ENCODE results near the gene MALT1. TPM values are rescaled to one million over a fixed set of nuclear protein-coding genes. Genes with fewer than 3 reads are reported as not detected.

Gene MALT1
- total RNA-seq, 1 donor from 2014 or later: 22.2 TPM

GRCh38 chr18:58692422-58693185, 21.3 kb downstream of the MALT1 start:
- DNase-seq: no peak

- DNase-seq: no peak
These were observed 23.0 kb downstream of the MALT1 start for GRCh38 chr18:58694221-58694620.

- DNase-seq: no peak
These were observed 23.6 kb downstream of the MALT1 start for GRCh38 chr18:58694720-58695468.

GRCh38 chr18:58695772-58696171, 24.5 kb downstream of the MALT1 start:
- DNase-seq: no peak

DNA sequence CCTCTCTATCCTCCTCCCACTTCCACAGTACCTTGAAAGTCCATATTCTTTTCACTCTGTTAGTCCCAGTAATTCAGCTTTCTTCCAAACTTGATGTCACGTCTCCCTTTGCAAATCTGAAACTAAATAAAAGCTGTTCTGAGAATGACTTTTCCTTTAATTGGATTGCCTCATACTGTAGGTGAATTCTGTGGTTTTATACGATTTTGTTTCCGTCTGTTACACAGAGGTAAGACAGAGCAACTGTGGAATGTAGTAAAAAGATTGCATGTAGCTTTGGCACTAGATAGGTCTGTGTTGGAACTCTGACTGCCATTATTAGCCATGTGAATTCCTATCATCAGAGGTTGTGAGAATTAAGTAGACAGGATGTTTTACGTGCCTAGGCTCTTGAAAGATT, 25.9 kb downstream of the MALT1 start:
- DNase-seq: no peak

DNA sequence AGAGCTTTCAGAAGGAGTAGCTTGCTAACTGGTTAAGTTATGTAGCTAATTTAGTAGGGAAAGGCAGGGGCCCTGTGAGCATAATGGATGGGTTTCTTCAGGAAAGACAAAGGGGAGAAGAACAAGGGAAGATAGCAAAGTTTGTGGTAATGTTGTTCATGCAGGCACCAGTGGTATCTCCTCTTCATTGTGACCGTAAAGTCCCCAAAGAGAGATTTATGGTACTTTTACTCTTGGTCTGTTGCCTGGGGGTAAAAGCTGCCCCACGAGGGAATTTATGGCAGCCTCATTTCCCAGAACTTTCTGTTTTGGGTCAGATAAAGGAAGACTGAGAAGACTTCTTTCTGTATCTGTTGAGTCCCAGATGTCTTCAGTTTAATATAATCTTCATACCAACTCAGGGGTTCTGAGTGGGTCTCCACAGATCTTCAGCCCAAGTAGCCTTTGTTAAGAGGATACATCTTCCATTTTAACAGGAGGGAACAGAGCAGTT, 27.5 kb downstream of the MALT1 start:
- DNase-seq: no peak

DNA sequence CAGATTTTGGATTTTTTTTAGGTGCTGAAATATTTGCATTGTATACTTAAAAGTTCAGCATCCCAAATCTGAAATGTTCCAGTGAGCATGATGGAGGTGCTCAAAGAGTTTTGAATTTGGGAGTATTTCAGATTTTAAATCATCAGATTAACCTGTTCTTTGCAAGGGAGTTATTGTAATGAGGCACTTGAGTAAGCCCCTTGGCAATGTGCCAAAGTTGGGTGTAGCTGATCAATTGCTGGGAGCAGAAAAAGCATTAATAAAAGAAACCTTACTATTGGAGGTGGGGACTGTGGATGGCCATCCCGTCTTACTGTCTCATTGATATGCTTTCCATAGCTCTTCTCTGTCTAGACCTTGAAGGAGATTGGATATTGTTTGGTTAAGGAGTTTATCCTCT, 28.3 kb downstream of the MALT1 start:
- no peak for DNase-seq

GRCh38 chr18:58700209-58700608, 28.9 kb downstream of the MALT1 start:
- no peak for DNase-seq

- DNase-seq: no peak
These were observed 41.7 kb downstream of the MALT1 start for GRCh38 chr18:58712930-58713329.

GRCh38 chr18:58714259-58714658, 43.0 kb downstream of the MALT1 start:
- no peak for DNase-seq

- no peak for DNase-seq
These were observed 43.6 kb downstream of the MALT1 start for GRCh38 chr18:58714821-58715220.

- DNase-seq: no peak
These were observed 44.3 kb downstream of the MALT1 start for GRCh38 chr18:58715540-58715939.

DNA sequence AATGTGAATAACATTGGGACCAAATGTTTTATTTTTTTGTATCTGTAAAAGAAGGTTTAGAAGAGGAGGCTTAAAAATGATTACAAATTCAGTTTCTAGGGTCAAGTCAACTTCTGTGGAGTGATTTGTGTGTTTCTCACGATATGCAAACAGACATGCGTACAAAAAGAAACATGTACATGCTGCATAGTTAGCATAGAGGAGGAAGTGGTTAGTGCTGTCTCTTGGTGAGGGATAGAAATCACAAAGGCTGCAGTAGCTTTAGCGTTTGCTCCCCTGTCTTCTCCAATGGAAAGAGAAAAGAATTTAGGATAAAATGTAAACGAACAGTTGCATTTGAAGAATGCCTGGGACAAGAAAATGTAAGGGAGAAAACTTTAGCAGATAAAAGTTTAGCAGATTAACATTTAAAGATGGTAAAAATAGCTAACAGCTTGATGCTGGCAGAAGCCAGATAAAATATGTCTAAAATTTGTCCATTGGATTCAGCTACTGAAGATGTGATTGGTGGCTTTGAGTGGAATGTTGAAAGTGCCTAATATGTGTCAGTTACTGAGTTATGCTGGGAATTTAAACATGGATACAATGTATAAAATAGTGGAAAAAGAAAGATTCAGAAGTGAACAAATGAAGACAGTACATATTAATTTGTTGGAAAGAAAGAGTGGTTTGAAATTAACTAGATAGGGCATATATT, 44.9 kb downstream of the MALT1 start:
- no peak for DNase-seq

GRCh38 chr18:58721566-58722239, 50.4 kb downstream of the MALT1 start:
- peak; percentile 4 for DNase-seq

- DNase-seq: no peak
These were observed 52.7 kb downstream of the MALT1 start for GRCh38 chr18:58723810-58724602.

GRCh38 chr18:58726671-58727070, 55.4 kb downstream of the MALT1 start:
- DNase-seq: peak; percentile 61

- peak; percentile 14 for DNase-seq
These were observed 56.7 kb downstream of the MALT1 start for GRCh38 chr18:58727776-58728500.

DNA sequence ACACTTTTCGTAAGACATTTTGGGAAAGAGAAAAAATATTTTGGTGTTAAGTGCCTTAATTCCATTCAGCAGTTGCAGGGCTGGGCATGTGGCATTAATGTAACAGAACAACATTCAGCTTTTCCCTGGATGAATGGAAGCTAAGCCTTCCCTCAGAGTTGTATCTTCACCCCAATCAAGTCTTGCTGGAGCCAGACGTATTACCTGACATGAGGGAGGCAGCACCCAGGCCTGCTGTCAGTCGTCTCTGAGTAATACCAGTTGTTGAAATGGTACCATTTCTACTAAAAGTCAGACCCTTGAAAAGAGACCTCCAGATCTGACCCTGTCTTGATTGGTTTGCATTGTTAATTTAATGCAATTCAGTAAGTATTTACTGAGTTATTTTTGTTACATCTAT, 57.5 kb downstream of the MALT1 start:
- DNase-seq: no peak

GRCh38 chr18:58730618-58731017, 59.4 kb downstream of the MALT1 start:
- DNase-seq: no peak

GRCh38 chr18:58732471-58732870, 61.2 kb downstream of the MALT1 start:
- DNase-seq: no peak

DNA sequence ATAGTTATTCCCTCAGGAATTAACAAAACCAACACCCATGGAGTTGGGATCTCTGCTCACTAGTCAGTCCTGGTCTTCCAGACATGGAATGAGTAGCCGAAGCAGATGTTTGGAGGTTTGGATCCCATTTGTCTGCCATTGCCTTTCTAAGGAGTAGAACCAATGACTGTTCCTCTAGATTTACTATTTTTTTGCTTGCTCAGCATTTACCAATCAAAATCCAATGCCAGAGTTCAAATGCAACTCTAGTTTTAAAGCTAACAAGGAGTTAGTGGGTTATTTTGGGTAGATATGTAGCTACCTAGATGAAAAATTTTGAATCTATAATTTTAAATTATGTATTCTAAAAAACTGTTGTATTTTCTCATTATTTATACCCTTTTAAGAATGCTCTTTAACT, 62.6 kb downstream of the MALT1 start:
- DNase-seq: no peak

Measured in tongue (tissue), 2 donors.